WTC11 (cell line): Measurements from ENCODE around the gene PRKAR1B. TPM values are rescaled to one million over a fixed set of nuclear protein-coding genes. Genes with fewer than 3 reads are reported as not detected.

Experiments used
- ATAC-seq: fragments of 200-7000 bp; cut with Tn5 transposase; 2 replicates; pipeline ENCODE4 v1.10.0; 2021; ENCODE audit warnings: mild to moderate bottlenecking, moderate library complexity
- CTCF ChIA-PET: fragments of 300-600 bp; sonication (Branson Sonifier 250); formaldehyde crosslinking; loops from one replicate; lab custom pipeline; 2021; ENCODE audit warnings: antibody characterized with exemption; lab: Charles Lee
- POLR2A ChIA-PET: fragments of 350-600 bp; sonication (Branson Sonifier 250); formaldehyde crosslinking; loops from one replicate; lab custom pipeline; 2021; ENCODE audit warnings: antibody characterized with exemption; lab: Charles Lee
- DNase-seq: peaks from one replicate; pipeline ENCODE4 v3.0.0; 2021; ENCODE audit warnings: low spot score
- H3K27ac Mint-ChIP-seq: 2 replicates; pipeline ENCODE4 v1.8.0; 2021; ENCODE audit warnings: mixed read lengths
- H3K27me3 Mint-ChIP-seq: 2 replicates; pipeline ENCODE4 v1.8.0; 2021; ENCODE audit warnings: low read depth, mild to moderate bottlenecking, moderate library complexity, mixed read lengths
- H3K36me3 Mint-ChIP-seq: 2 replicates; pipeline ENCODE4 v1.8.0; 2021; ENCODE audit warnings: mixed read lengths
- H3K4me1 Mint-ChIP-seq: 2 replicates; pipeline ENCODE4 v1.8.0; 2022; ENCODE audit warnings: mixed read lengths
- H3K4me3 Mint-ChIP-seq: 2 replicates; pipeline ENCODE4 v1.8.0; 2021; ENCODE audit warnings: mild to moderate bottlenecking, moderate library complexity, mixed read lengths
- H3K9me3 Mint-ChIP-seq: 2 replicates; pipeline ENCODE4 v1.8.0; 2021; ENCODE audit warnings: mixed read lengths
- CREB1 ChIP-seq: sonication (generic); formaldehyde crosslinking; IDR thresholded peaks from 2 replicates; pipeline ENCODE4 v1.8.0; 2023; ENCODE audit warnings: mild to moderate bottlenecking, missing genetic modification reagents
- ETV6 ChIP-seq: sonication (generic); formaldehyde crosslinking; IDR thresholded peaks from 2 replicates; pipeline ENCODE4 v1.8.1; 2022; ENCODE audit warnings: mild to moderate bottlenecking, missing genetic modification reagents
- FOXK1 ChIP-seq: sonication (generic); formaldehyde crosslinking; IDR thresholded peaks from 2 replicates; pipeline ENCODE4 v1.8.0; 2022; ENCODE audit warnings: mild to moderate bottlenecking, moderate library complexity, missing genetic modification reagents
- FOXP1 ChIP-seq: sonication (generic); formaldehyde crosslinking; IDR thresholded peaks from 2 replicates; pipeline ENCODE4 v1.8.0; 2022; ENCODE audit warnings: missing genetic modification reagents, mild to moderate bottlenecking, moderate library complexity, borderline replicate concordance
- GABPB1 ChIP-seq: sonication (generic); formaldehyde crosslinking; IDR thresholded peaks from 2 replicates; pipeline ENCODE4 v1.8.1; 2023; ENCODE audit warnings: mild to moderate bottlenecking, missing genetic modification reagents
- GTF2I ChIP-seq: fragments of 250-450 bp; sonication (Bioruptor Pico); conservative IDR thresholded peaks from 2 replicates; pipeline ENCODE4 v1.4.0; 2021; ENCODE audit warnings: mild to moderate bottlenecking
- JAZF1 ChIP-seq: fragments of 250-450 bp; sonication (Bioruptor Pico); IDR thresholded peaks from 2 replicates; pipeline ENCODE4 v1.9.0; 2021; ENCODE audit warnings: moderate library complexity, mild to moderate bottlenecking, inconsistent platforms
- MYBL2 ChIP-seq: sonication (generic); formaldehyde crosslinking; IDR thresholded peaks from 2 replicates; pipeline ENCODE4 v1.8.1; 2023; ENCODE audit warnings: mild to moderate bottlenecking, moderate library complexity, missing genetic modification reagents
- NR1H2 ChIP-seq: sonication (generic); formaldehyde crosslinking; IDR thresholded peaks from 2 replicates; pipeline ENCODE4 v1.9.0; 2021; ENCODE audit warnings: mild to moderate bottlenecking, moderate library complexity, missing genetic modification reagents
- NR2C2 ChIP-seq: sonication (generic); formaldehyde crosslinking; IDR thresholded peaks from 2 replicates; pipeline ENCODE4 v1.8.0; 2022; ENCODE audit warnings: mild to moderate bottlenecking, missing genetic modification reagents
- NR3C1 ChIP-seq: sonication (generic); formaldehyde crosslinking; conservative IDR thresholded peaks from 2 replicates; pipeline ENCODE4 v1.8.1; 2023; ENCODE audit warnings: low read depth, mild to moderate bottlenecking, missing genetic modification reagents
- SP1 ChIP-seq: sonication (generic); formaldehyde crosslinking; conservative IDR thresholded peaks from 2 replicates; pipeline ENCODE4 v1.8.1; 2022; ENCODE audit warnings: missing genetic modification reagents
- STAT6 ChIP-seq: sonication (generic); formaldehyde crosslinking; conservative IDR thresholded peaks from 2 replicates; pipeline ENCODE4 v1.8.1; 2023; ENCODE audit warnings: mild to moderate bottlenecking, low read depth, missing genetic modification reagents, moderate library complexity
- TCF7 ChIP-seq: sonication (generic); formaldehyde crosslinking; IDR thresholded peaks from 2 replicates; pipeline ENCODE4 v1.8.0; 2022; ENCODE audit warnings: mild to moderate bottlenecking, low read depth, missing genetic modification reagents, moderate library complexity
- ZBTB21 ChIP-seq: sonication (generic); formaldehyde crosslinking; IDR thresholded peaks from 2 replicates; pipeline ENCODE4 v1.8.1; 2023; ENCODE audit warnings: mild to moderate bottlenecking, missing genetic modification reagents, borderline replicate concordance
- ZNF138 ChIP-seq: sonication (generic); formaldehyde crosslinking; conservative IDR thresholded peaks from 2 replicates; pipeline ENCODE4 v1.8.1; 2022; ENCODE audit warnings: mild to moderate bottlenecking, moderate library complexity, missing genetic modification reagents
- ZNF232 ChIP-seq: sonication (generic); formaldehyde crosslinking; IDR thresholded peaks from 2 replicates; pipeline ENCODE4 v1.8.0; 2022; ENCODE audit warnings: mild to moderate bottlenecking, missing genetic modification reagents
- ZNF263 ChIP-seq: sonication (generic); formaldehyde crosslinking; IDR thresholded peaks from 2 replicates; pipeline ENCODE4 v1.8.1; 2022; ENCODE audit warnings: low read depth, mild to moderate bottlenecking, moderate library complexity, missing genetic modification reagents
- ZNF671 ChIP-seq: fragments of 250-450 bp; sonication (Bioruptor Pico); IDR thresholded peaks from 2 replicates; pipeline ENCODE4 v1.8.0; 2021; ENCODE audit warnings: mild to moderate bottlenecking
- total RNA-seq: library from RNA; stranded (reverse); gene quantifications from 3 replicates; pipeline ENCODE4 v1.2.3, GENCODE V29; 2021
- TF ChIP-seq, protein P1 (sequence below): sonication (generic); formaldehyde crosslinking; IDR thresholded peaks from 2 replicates; pipeline ENCODE4 v1.8.1; 2022; ENCODE audit warnings: missing genetic modification reagents, borderline replicate concordance
- TF ChIP-seq, protein P2 (sequence below): sonication (generic); formaldehyde crosslinking; IDR thresholded peaks from 2 replicates; pipeline ENCODE4 v1.8.0; 2023; ENCODE audit warnings: missing genetic modification reagents
- TF ChIP-seq, protein P3 (sequence below): fragments of 250-450 bp; sonication (Bioruptor Pico); conservative IDR thresholded peaks from 2 replicates; pipeline ENCODE4 v1.9.0; 2021; ENCODE audit warnings: mild to moderate bottlenecking
- TF ChIP-seq, protein P4 (sequence below): fragments of 250-450 bp; sonication (Bioruptor Pico); IDR thresholded peaks from 2 replicates; pipeline ENCODE4 v1.9.0; 2021; ENCODE audit warnings: mild to moderate bottlenecking, borderline replicate concordance

PRKAR1B gene
- total RNA-seq, 1 experiment from 2014 or later = 43.6 TPM

- CTCF ChIA-PET = no interaction called here
- TF ChIP-seq NR1H2 (CRISPR knock-in tag) (no peak), CREB1 (CRISPR knock-in tag) (no peak), NR3C1 (no peak), TCF7 (CRISPR knock-in tag) (no peak), STAT6 (CRISPR knock-in tag) (no peak), ZNF671 (CRISPR knock-in tag) (no peak), NR2C2 (CRISPR knock-in tag) (no peak), ZNF232 (CRISPR knock-in tag) (no peak)
- TF ChIP-seq, protein P1, sequence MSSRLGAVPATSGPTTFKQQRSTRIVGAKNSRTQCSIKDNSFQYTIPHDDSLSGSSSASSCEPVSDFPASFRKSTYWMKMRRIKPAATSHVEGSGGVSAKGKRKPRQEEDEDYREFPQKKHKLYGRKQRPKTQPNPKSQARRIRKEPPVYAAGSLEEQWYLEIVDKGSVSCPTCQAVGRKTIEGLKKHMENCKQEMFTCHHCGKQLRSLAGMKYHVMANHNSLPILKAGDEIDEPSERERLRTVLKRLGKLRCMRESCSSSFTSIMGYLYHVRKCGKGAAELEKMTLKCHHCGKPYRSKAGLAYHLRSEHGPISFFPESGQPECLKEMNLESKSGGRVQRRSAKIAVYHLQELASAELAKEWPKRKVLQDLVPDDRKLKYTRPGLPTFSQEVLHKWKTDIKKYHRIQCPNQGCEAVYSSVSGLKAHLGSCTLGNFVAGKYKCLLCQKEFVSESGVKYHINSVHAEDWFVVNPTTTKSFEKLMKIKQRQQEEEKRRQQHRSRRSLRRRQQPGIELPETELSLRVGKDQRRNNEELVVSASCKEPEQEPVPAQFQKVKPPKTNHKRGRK (CRISPR knock-in tag) = no peak
- TF ChIP-seq, protein P2, sequence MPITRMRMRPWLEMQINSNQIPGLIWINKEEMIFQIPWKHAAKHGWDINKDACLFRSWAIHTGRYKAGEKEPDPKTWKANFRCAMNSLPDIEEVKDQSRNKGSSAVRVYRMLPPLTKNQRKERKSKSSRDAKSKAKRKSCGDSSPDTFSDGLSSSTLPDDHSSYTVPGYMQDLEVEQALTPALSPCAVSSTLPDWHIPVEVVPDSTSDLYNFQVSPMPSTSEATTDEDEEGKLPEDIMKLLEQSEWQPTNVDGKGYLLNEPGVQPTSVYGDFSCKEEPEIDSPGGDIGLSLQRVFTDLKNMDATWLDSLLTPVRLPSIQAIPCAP (CRISPR knock-in tag) = no peak
- TF ChIP-seq, protein P3, sequence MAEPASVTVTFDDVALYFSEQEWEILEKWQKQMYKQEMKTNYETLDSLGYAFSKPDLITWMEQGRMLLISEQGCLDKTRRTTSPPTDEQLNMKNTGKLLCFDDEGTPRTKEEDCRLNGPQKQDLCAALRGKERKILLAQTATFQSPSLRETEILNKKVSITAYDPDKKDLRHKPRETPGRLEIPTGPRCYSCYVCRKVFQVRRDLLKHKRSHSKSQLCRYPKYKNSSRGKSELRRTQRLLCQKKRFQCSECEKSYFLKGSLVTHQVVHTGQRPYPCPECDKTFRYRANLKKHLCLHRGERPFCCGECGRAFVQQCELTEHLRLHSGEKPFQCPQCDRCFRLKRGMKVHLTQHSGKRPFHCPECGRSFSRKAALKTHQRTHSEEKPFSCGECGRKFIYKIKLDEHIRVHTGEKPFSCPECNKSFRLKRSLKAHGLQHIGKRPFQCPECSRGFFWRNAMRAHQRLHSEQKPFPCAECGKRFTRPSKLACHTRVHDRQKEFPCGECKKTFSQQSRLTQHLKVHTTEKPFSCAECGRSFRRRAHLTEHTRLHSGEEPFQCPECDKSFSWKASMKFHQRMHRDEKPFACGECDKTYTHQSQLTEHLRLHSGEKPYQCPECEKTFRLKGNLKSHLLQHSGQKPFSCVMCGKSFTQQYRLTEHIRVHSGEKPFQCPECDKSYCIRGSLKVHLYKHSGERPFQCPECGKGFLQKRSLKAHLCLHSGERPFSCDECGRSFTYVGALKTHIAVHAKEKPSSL (CRISPR knock-in tag) = no peak
- ATAC-seq = no peak
Measured at GRCh38 chr7:591856-592628, 135.0 kb downstream of the PRKAR1B start.

GRCh38 chr7:590731-591551, 136.1 kb downstream of the PRKAR1B start:
- no peak overlapping the region for H3K27ac Mint-ChIP-seq
- ATAC-seq (no peak), DNase-seq (no peak)
- peaks cover 18% of the 10 kb centered on the region for H3K9me3 Mint-ChIP-seq
- ChIA-PET POLR2A (no interaction called here), CTCF (no interaction called here)
- H3K4me1 Mint-ChIP-seq = no peaks in the 10 kb centered on the region
- H3K36me3 Mint-ChIP-seq = peaks cover 40% of the 10 kb centered on the region
- H3K4me3 Mint-ChIP-seq = no peak overlapping the region
- H3K27me3 Mint-ChIP-seq = no peaks in the 10 kb centered on the region
- no peak for TF ChIP-seq GABPB1 (CRISPR knock-in tag)
- no peak for TF ChIP-seq JAZF1
- TF ChIP-seq ZBTB21 (CRISPR knock-in tag) = no peak
- no peak for TF ChIP-seq GTF2I
- TF ChIP-seq ZNF138 (CRISPR knock-in tag) = no peak
- TF ChIP-seq, protein P4, sequence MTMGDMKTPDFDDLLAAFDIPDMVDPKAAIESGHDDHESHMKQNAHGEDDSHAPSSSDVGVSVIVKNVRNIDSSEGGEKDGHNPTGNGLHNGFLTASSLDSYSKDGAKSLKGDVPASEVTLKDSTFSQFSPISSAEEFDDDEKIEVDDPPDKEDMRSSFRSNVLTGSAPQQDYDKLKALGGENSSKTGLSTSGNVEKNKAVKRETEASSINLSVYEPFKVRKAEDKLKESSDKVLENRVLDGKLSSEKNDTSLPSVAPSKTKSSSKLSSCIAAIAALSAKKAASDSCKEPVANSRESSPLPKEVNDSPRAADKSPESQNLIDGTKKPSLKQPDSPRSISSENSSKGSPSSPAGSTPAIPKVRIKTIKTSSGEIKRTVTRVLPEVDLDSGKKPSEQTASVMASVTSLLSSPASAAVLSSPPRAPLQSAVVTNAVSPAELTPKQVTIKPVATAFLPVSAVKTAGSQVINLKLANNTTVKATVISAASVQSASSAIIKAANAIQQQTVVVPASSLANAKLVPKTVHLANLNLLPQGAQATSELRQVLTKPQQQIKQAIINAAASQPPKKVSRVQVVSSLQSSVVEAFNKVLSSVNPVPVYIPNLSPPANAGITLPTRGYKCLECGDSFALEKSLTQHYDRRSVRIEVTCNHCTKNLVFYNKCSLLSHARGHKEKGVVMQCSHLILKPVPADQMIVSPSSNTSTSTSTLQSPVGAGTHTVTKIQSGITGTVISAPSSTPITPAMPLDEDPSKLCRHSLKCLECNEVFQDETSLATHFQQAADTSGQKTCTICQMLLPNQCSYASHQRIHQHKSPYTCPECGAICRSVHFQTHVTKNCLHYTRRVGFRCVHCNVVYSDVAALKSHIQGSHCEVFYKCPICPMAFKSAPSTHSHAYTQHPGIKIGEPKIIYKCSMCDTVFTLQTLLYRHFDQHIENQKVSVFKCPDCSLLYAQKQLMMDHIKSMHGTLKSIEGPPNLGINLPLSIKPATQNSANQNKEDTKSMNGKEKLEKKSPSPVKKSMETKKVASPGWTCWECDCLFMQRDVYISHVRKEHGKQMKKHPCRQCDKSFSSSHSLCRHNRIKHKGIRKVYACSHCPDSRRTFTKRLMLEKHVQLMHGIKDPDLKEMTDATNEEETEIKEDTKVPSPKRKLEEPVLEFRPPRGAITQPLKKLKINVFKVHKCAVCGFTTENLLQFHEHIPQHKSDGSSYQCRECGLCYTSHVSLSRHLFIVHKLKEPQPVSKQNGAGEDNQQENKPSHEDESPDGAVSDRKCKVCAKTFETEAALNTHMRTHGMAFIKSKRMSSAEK (CRISPR knock-in tag) = no peak
- TF ChIP-seq ZNF263 (CRISPR knock-in tag) = no peak
- TF ChIP-seq MYBL2 (CRISPR knock-in tag) = no peak
- TF ChIP-seq FOXK1 = no peak
- no peak for TF ChIP-seq ETV6
- TF ChIP-seq TCF7 (CRISPR knock-in tag) = no peak
- TF ChIP-seq FOXP1 (CRISPR knock-in tag) = no peak
- TF ChIP-seq SP1 (CRISPR knock-in tag) = no peak
- TF ChIP-seq ZNF232 (CRISPR knock-in tag) = no peak

More at GRCh38 chr7:591856-592628, 135.0 kb downstream of the PRKAR1B start:
- no peak for DNase-seq
- H3K27me3 Mint-ChIP-seq = no peaks in the 10 kb centered on the region
- POLR2A ChIA-PET = no interaction called here
- H3K9me3 Mint-ChIP-seq = peaks cover 13% of the 10 kb centered on the region
- peaks cover 33% of the 10 kb centered on the region for H3K36me3 Mint-ChIP-seq
- no peak overlapping the region for H3K4me3 Mint-ChIP-seq
- no peaks in the 10 kb centered on the region for H3K4me1 Mint-ChIP-seq
- H3K27ac Mint-ChIP-seq = peak overlapping the region; percentile 36; the same call in 1 of the 2 replicates
